ENCODE results near the gene NPC1. TPM values are rescaled to one million over a fixed set of nuclear protein-coding genes. Genes with fewer than 3 reads are reported as not detected.
A peak's percentile ranks its signal among the peaks of the same experiment; 100 is the strongest.

NPC1 gene
- total RNA-seq, 1 experiment from 2014 or later = 38.3 TPM

GRCh38 chr18:23503038-23503962 lies 83.0 kb downstream of the NPC1 start, which contains the start of gene RMC1 (continued):
- 0 out of 2 replicates have a peak, but pooled peaks have one; percentile 31 for TF ChIP-seq ZNF232 (CRISPR knock-in tag; IDR thresholded peaks at IDR 0.05)
- TF ChIP-seq ETV6 (CRISPR knock-in tag; IDR thresholded peaks at IDR 0.05) = 0 out of 2 replicates have a peak, but pooled peaks have one; percentile 42
- peak; percentile 92 for TF ChIP-seq MAX (CRISPR knock-in tag; IDR thresholded peaks at IDR 0.05)
- TF ChIP-seq ZNF121 (CRISPR knock-in tag; IDR thresholded peaks at IDR 0.05) = peak; percentile 1; the same call in 1 of the 2 replicates
- TF ChIP-seq ELF4 (CRISPR knock-in tag; IDR thresholded peaks at IDR 0.05; ENCODE audit: low read depth) = peak; percentile 86; the same call in 1 of the 2 replicates
- TF ChIP-seq MYBL2 (CRISPR knock-in tag; IDR thresholded peaks at IDR 0.05) = peak; percentile 87
- peak; percentile 9; the same call in 1 of the 2 replicates for TF ChIP-seq NFYB (CRISPR knock-in tag; conservative IDR thresholded peaks at IDR 0.05; ENCODE audit: low read depth)
- TF ChIP-seq ZBTB21 (CRISPR knock-in tag; IDR thresholded peaks at IDR 0.05; ENCODE audit: borderline replicate concordance) = no peak
- TF ChIP-seq FOXP4 (CRISPR knock-in tag; IDR thresholded peaks at IDR 0.05) = no peak
- TF ChIP-seq ATF1 (CRISPR knock-in tag; IDR thresholded peaks at IDR 0.05) = 0 out of 2 replicates have a peak, but pooled peaks have one; percentile 59
- 0 out of 2 replicates have a peak, but pooled peaks have one; percentile 33 for TF ChIP-seq FOXP1 (CRISPR knock-in tag; IDR thresholded peaks at IDR 0.05; ENCODE audit: borderline replicate concordance)
- TF ChIP-seq SOX15 (CRISPR knock-in tag; IDR thresholded peaks at IDR 0.05) = no peak
- TF ChIP-seq SP1 (CRISPR knock-in tag; conservative IDR thresholded peaks at IDR 0.05) = peak; percentile 96
- TF ChIP-seq HMGXB4 (CRISPR knock-in tag; IDR thresholded peaks at IDR 0.05) = peak; percentile 88

GRCh38 chr18:23502516-23503037 lies 83.7 kb downstream of the NPC1 start:
- peaks cover 21% of the 10 kb centered on the region for H3K4me1 Mint-ChIP-seq
- peaks cover 3% of the 10 kb centered on the region; the same call in 1 of the 2 replicates for H3K36me3 Mint-ChIP-seq
- no peak for DNase-seq (ENCODE audit: low spot score)
- H3K4me3 Mint-ChIP-seq = peak overlapping the region; percentile 78
- peak overlapping the region; percentile 82; the same call in 1 of the 2 replicates for H3K27ac Mint-ChIP-seq
- no peak for ATAC-seq
- H3K9me3 Mint-ChIP-seq = no peaks in the 10 kb centered on the region
- CTCF ChIA-PET = interaction anchor here (0.6 to 1.1 kb wide), 5 partner anchors 9 to 217 kb away, joined by 3 to 7 read pairs (median 3); no protein-coding TSS in a partner anchor
- POLR2A ChIA-PET = no interaction called here
- peaks cover 12% of the 10 kb centered on the region for H3K27me3 Mint-ChIP-seq (ENCODE audit: low read depth)
- TF ChIP-seq ZNF671 (CRISPR knock-in tag; IDR thresholded peaks at IDR 0.05) = no peak
- no peak for TF ChIP-seq PREB (CRISPR knock-in tag; IDR thresholded peaks at IDR 0.05; ENCODE audit: borderline replicate concordance)
- TF ChIP-seq JUN (CRISPR knock-in tag; IDR thresholded peaks at IDR 0.05) = no peak
- no peak for TF ChIP-seq ATF3 (CRISPR knock-in tag; conservative IDR thresholded peaks at IDR 0.05)
- TF ChIP-seq RORB (CRISPR knock-in tag; IDR thresholded peaks at IDR 0.05) = no peak
- no peak for TF ChIP-seq ATF6 (CRISPR knock-in tag; IDR thresholded peaks at IDR 0.05)
- no peak for TF ChIP-seq NFE2L1 (CRISPR knock-in tag; IDR thresholded peaks at IDR 0.05)
- TF ChIP-seq TEAD1 (CRISPR knock-in tag; IDR thresholded peaks at IDR 0.05) = no peak
- no peak for TF ChIP-seq MYBL2 (CRISPR knock-in tag; IDR thresholded peaks at IDR 0.05)
- TF ChIP-seq NFATC4 (CRISPR knock-in tag; IDR thresholded peaks at IDR 0.05) = no peak
- TF ChIP-seq ELF4 (CRISPR knock-in tag; IDR thresholded peaks at IDR 0.05; ENCODE audit: low read depth) = no peak
- TF ChIP-seq NFYB (CRISPR knock-in tag; conservative IDR thresholded peaks at IDR 0.05; ENCODE audit: low read depth) = no peak
- no peak for TF ChIP-seq ZNF512 (CRISPR knock-in tag; IDR thresholded peaks at IDR 0.05; ENCODE audit: borderline replicate concordance)
- no peak for TF ChIP-seq ZNF232 (CRISPR knock-in tag; IDR thresholded peaks at IDR 0.05)
